Fibroblast of lung (primary cell): ENCODE measurements around the gene ZNF512. TPM values are rescaled to one million over a fixed set of nuclear protein-coding genes. Genes with fewer than 3 reads are reported as not detected.

ENCODE experiments used
- DNase-seq, 2 donors: peaks; one replicate each; pipeline versions ENCODE4 v3.0.0 to v3.0.0-alpha.2; 2010; ENCODE audit warnings: low read depth in 2 of 2
- H2AFZ ChIP-seq: 2 replicates; pipeline ENCODE4 v1.5.1; 2012; ENCODE audit warnings: low read length, control low read depth, inconsistent platforms
- H3K27ac ChIP-seq: 2 replicates; pipeline ENCODE4 v1.5.1; 2011; ENCODE audit warnings: low read length, control low read depth; ENCODE audit not compliant: insufficient read depth
- H3K27me3 ChIP-seq: 2 replicates; pipeline ENCODE4 v1.5.1; 2011; ENCODE audit warnings: mild to moderate bottlenecking, low read length; ENCODE audit not compliant: control insufficient read depth, insufficient read depth
- H3K36me3 ChIP-seq: 2 replicates; pipeline ENCODE4 v1.5.1; 2011; ENCODE audit warnings: low read length; ENCODE audit not compliant: control insufficient read depth, insufficient read depth
- H3K4me1 ChIP-seq: 2 replicates; pipeline ENCODE4 v1.5.1; 2011; ENCODE audit warnings: low read length; ENCODE audit not compliant: control insufficient read depth, insufficient read depth; ENCODE audit errors: extremely low read depth
- H3K4me2 ChIP-seq: 2 replicates; pipeline ENCODE4 v1.5.1; 2011; ENCODE audit warnings: low read length, control low read depth; ENCODE audit not compliant: insufficient read depth; ENCODE audit errors: extremely low read depth
- H3K4me3 ChIP-seq, 4 experiments: fragments of 200-600 bp in 1 of 4; sonication (generic) in 1 of 4; replicated peaks in 1 of 4; 2 replicates each; pipeline ENCODE4 v1.5.1; 2011 to 2016; ENCODE audit warnings: low read length in 4 of 4, low read depth in 3 of 4, mild to moderate bottlenecking in 3 of 4, control low read depth in 2 of 4, inconsistent platforms in 1 of 4, mixed read lengths in 1 of 4; ENCODE audit not compliant: insufficient read depth in 1 of 4; ENCODE audit errors: control extremely low read depth in 1 of 4
- H3K79me2 ChIP-seq: 2 replicates; pipeline ENCODE4 v1.5.1; 2012; ENCODE audit warnings: mild to moderate bottlenecking, low read length, inconsistent platforms; ENCODE audit not compliant: control insufficient read depth, insufficient read depth
- H3K9ac ChIP-seq: 2 replicates; pipeline ENCODE4 v1.5.1; 2011; ENCODE audit warnings: mild to moderate bottlenecking, low read length, control low read depth; ENCODE audit not compliant: insufficient read depth
- H3K9me3 ChIP-seq: 2 replicates; pipeline ENCODE4 v1.5.1; 2012; ENCODE audit warnings: low read depth, low read length; ENCODE audit not compliant: control insufficient read depth, insufficient read depth
- H4K20me1 ChIP-seq: 2 replicates; pipeline ENCODE4 v1.5.1; 2011; ENCODE audit warnings: low read length; ENCODE audit not compliant: control insufficient read depth, insufficient read depth; ENCODE audit errors: extremely low read depth
- CTCF ChIP-seq, 2 donors: IDR thresholded peaks in 1 of 2; conservative IDR thresholded peaks in 1 of 2; 1 replicate in 1 of 2; 2 replicates in 1 of 2; pipeline ENCODE4 v1.5.1; 2011 to 2012; ENCODE audit warnings: low read length in 2 of 2, control low read depth in 1 of 2, inconsistent platforms in 1 of 2, low read depth in 1 of 2, mild to moderate bottlenecking in 1 of 2
- EZH2 ChIP-seq: IDR thresholded peaks from 2 replicates; pipeline ENCODE4 v1.5.1; 2012; ENCODE audit warnings: low read length, control low read depth, mild to moderate bottlenecking; ENCODE audit errors: missing control alignments
- polyA plus RNA-seq, 2 donors: library from polyadenylated mRNA; depleted of rRNA in 1 of 2; stranded (reverse) in 1 of 2; unstranded in 1 of 2; fragments of >200 nt; gene quantifications; 2 replicates each; pipeline ENCODE4 v1.2.1, GENCODE V29; 2011 to 2012; ENCODE audit warnings: missing spikeins in 1 of 2
- total RNA-seq: library from RNA; depleted of rRNA; stranded (reverse); fragments of >200 nt; gene quantifications from 2 replicates; pipeline ENCODE4 v1.2.1, GENCODE V29; 2014

Gene ZNF512
- total and polyA plus RNA-seq, 2 donors (not counting 1 experiment from before 2014, with no cell fraction given), result 23.6 to 36.6 TPM

GRCh38 chr2:27647737-27648136, 64.9 kb downstream of the ZNF512 start:
- no peak overlapping the region for H2AFZ ChIP-seq
- H3K79me2 ChIP-seq, result no peaks in the 10 kb centered on the region
- no peak overlapping the region for H3K4me3 ChIP-seq
- no peak for TF ChIP-seq EZH2
- no peak for TF ChIP-seq CTCF (conservative IDR thresholded peaks at IDR 0.05 in 1 of 2, IDR thresholded peaks at IDR 0.05 in 1 of 2; ENCODE audit: low read depth in 1 of 2, low read length in 2 of 2)
- H3K9ac ChIP-seq, result no peak overlapping the region
- no peak for DNase-seq
- H3K36me3 ChIP-seq, result peaks cover 8% of the 10 kb centered on the region
- H3K9me3 ChIP-seq, result no peaks in the 10 kb centered on the region
- no peaks in the 10 kb centered on the region for H3K27me3 ChIP-seq
- H4K20me1 ChIP-seq, result no peaks in the 10 kb centered on the region
- H3K4me1 ChIP-seq, result no peaks in the 10 kb centered on the region
- H3K4me2 ChIP-seq, result no peak overlapping the region
- no peak overlapping the region for H3K27ac ChIP-seq

GRCh38 chr2:27651056-27651455, 68.2 kb downstream of the ZNF512 start:
- Histone ChIP-seq H3K9me3 (no peaks in the 10 kb centered on the region), H4K20me1 (no peaks in the 10 kb centered on the region), H3K79me2 (no peaks in the 10 kb centered on the region), H3K27ac (no peak overlapping the region), H3K4me3 (no peak overlapping the region), H3K4me2 (no peak overlapping the region), H3K9ac (no peak overlapping the region), H2AFZ (no peak overlapping the region), H3K27me3 (no peaks in the 10 kb centered on the region), H3K36me3 (peaks cover 14% of the 10 kb centered on the region), H3K4me1 (no peaks in the 10 kb centered on the region)
- TF ChIP-seq EZH2 (no peak), CTCF (conservative IDR thresholded peaks at IDR 0.05 in 1 of 2, IDR thresholded peaks at IDR 0.05 in 1 of 2; ENCODE audit: low read depth in 1 of 2, low read length in 2 of 2) (no peak)
- DNase-seq, result peak in 1 of 2 donors; percentile 45

GRCh38 chr2:27652341-27652740, 69.5 kb downstream of the ZNF512 start:
- no peak overlapping the region for H3K4me3 ChIP-seq
- H3K9me3 ChIP-seq, result no peaks in the 10 kb centered on the region
- no peaks in the 10 kb centered on the region for H3K79me2 ChIP-seq
- H3K4me1 ChIP-seq, result no peaks in the 10 kb centered on the region
- TF ChIP-seq CTCF (conservative IDR thresholded peaks at IDR 0.05 in 1 of 2, IDR thresholded peaks at IDR 0.05 in 1 of 2; ENCODE audit: low read depth in 1 of 2, low read length in 2 of 2) (no peak), EZH2 (no peak)
- H3K27ac ChIP-seq, result no peak overlapping the region
- H3K9ac ChIP-seq, result no peak overlapping the region
- H3K4me2 ChIP-seq, result no peak overlapping the region
- peaks cover 14% of the 10 kb centered on the region for H3K36me3 ChIP-seq
- no peak for DNase-seq
- no peak overlapping the region for H2AFZ ChIP-seq
- H3K27me3 ChIP-seq, result no peaks in the 10 kb centered on the region
- no peaks in the 10 kb centered on the region for H4K20me1 ChIP-seq
